Measurements from ENCODE around the gene APOD. TPM values are rescaled to one million over a fixed set of nuclear protein-coding genes. Genes with fewer than 3 reads are reported as not detected.
A peak's percentile ranks its signal among the peaks of the same experiment; 100 is the strongest.
"Not testable (repeated sequence)": the region's sequence is repeated elsewhere in the genome, so short reads cannot be mapped to it uniquely, and the experiment has no call there.

APOD gene
- total RNA-seq, 4 donors from 2014 or later = 1,911 to 7,779 (median 5,257) TPM

- Histone ChIP-seq H3K9me3 (peaks cover 0 to 11% (median 0%) of the 10 kb centered on the region in 4 donors), H3K27me3 (no peaks in the 10 kb centered on the region), H3K4me1 (peaks cover 0 to 25% (median 0%) of the 10 kb centered on the region in 4 donors), H3K4me3 (no peak overlapping the region), H3K27ac (no peak overlapping the region), H3K36me3 (no peaks in the 10 kb centered on the region)
- TF ChIP-seq POLR2A (IDR thresholded peaks at IDR 0.05) (no peak), EP300 (IDR thresholded peaks at IDR 0.05) (no peak), CTCF (IDR thresholded peaks at IDR 0.05) (no peak)
- no peak for DNase-seq (ENCODE audit: low spot score in 2 of 2)
- WGBS, 2 donors = 66 to 72% methylated on average over 3 of the region's 3 CpGs
Observed at GRCh38 chr3:195609229-195609628, 25.5 kb upstream of the APOD start.

GRCh38 chr3:195601785-195602184 is 18.0 kb upstream of the APOD start:
- H3K27ac ChIP-seq, H3K36me3 ChIP-seq, H3K9me3 ChIP-seq, H3K4me3 ChIP-seq, H3K27me3 ChIP-seq: not testable (repeated sequence)
- peak in 1 of 2 donors; percentile 3 for DNase-seq (ENCODE audit: low spot score in 2 of 2)
- WGBS, 2 donors = 89 to 90% methylated on average over 2 of the region's 2 CpGs
- peaks cover 0 to 15% (median 2%) of the 10 kb centered on the region in 4 donors for H3K4me1 ChIP-seq

GRCh38 chr3:195601382-195601781 is 17.6 kb upstream of the APOD start:
- 91 to 92% methylated on average over 2 of the region's 2 CpGs for WGBS, 2 donors
- peak in 1 of 2 donors; percentile 2 for DNase-seq (ENCODE audit: low spot score in 2 of 2)
- TF ChIP-seq EP300 (IDR thresholded peaks at IDR 0.05) (no peak), CTCF (IDR thresholded peaks at IDR 0.05) (no peak), POLR2A (IDR thresholded peaks at IDR 0.05) (no peak)
- Histone ChIP-seq H3K27ac (no peak overlapping the region), H3K36me3 (no peaks in the 10 kb centered on the region), H3K4me3 (no peak overlapping the region), H3K27me3 (no peaks in the 10 kb centered on the region), H3K4me1 (peaks cover 0 to 17% (median 2%) of the 10 kb centered on the region in 4 donors), H3K9me3 (peaks cover 0 to 2% (median 0%) of the 10 kb centered on the region in 4 donors)

GRCh38 chr3:195599926-195600325 is 16.2 kb upstream of the APOD start:
- H3K4me1 ChIP-seq = peaks cover 0 to 30% (median 2%) of the 10 kb centered on the region in 4 donors
- not testable (repeated sequence) for H3K9me3 ChIP-seq; H3K36me3 ChIP-seq; DNase-seq (ENCODE audit: low spot score in 2 of 2); H3K27ac ChIP-seq; H3K4me3 ChIP-seq; H3K27me3 ChIP-seq
- WGBS, 2 donors = 88 to 96% methylated on average over 15 to 18 of the region's 23 CpGs

- H3K9me3 ChIP-seq; H3K4me3 ChIP-seq; H3K36me3 ChIP-seq; DNase-seq (ENCODE audit: low spot score in 2 of 2); H3K27ac ChIP-seq; H3K27me3 ChIP-seq: not testable (repeated sequence)
- WGBS, 2 donors = 92 to 98% methylated on average over 12 to 16 of the region's 24 CpGs
- H3K4me1 ChIP-seq = peaks cover 0 to 32% (median 2%) of the 10 kb centered on the region in 4 donors
Observed at GRCh38 chr3:195599516-195599915, 15.8 kb upstream of the APOD start.

GRCh38 chr3:195597848-195598247 is 14.1 kb upstream of the APOD start:
- Histone ChIP-seq H3K4me3 (no peak overlapping the region), H3K27ac (peak overlapping the region in 2 of 4 donors; percentile 23 to 76), H3K27me3 (no peaks in the 10 kb centered on the region), H3K9me3 (no peaks in the 10 kb centered on the region), H3K36me3 (no peaks in the 10 kb centered on the region), H3K4me1 (peaks cover 0 to 32% (median 2%) of the 10 kb centered on the region in 4 donors)
- DNase-seq (ENCODE audit: low spot score in 2 of 2) = peak in 1 of 2 donors; percentile 73
- 39 to 42% methylated on average over 6 of the region's 6 CpGs for WGBS, 2 donors
- no peak for TF ChIP-seq POLR2A (IDR thresholded peaks at IDR 0.05)
- TF ChIP-seq EP300 (IDR thresholded peaks at IDR 0.05) = peak in 1 of 2 donors; percentile 72

- WGBS, 2 donors = 59 to 72% methylated on average over 2 of the region's 2 CpGs
- no peak for TF ChIP-seq EP300 (IDR thresholded peaks at IDR 0.05)
- no peak for TF ChIP-seq CTCF (IDR thresholded peaks at IDR 0.05)
- TF ChIP-seq POLR2A (IDR thresholded peaks at IDR 0.05) = no peak
- no peak for DNase-seq (ENCODE audit: low spot score in 2 of 2)
- Histone ChIP-seq H3K4me1 (peaks cover 0 to 36% (median 2%) of the 10 kb centered on the region in 4 donors), H3K4me3 (no peak overlapping the region), H3K9me3 (no peaks in the 10 kb centered on the region), H3K27ac (peak overlapping the region in 2 of 4 donors; percentile 43 to 76), H3K36me3 (no peaks in the 10 kb centered on the region), H3K27me3 (no peaks in the 10 kb centered on the region)
Observed at GRCh38 chr3:195597229-195597628, 13.5 kb upstream of the APOD start.

Data from tibial nerve (tissue), 4 donors.